WTC11 (cell line): ENCODE measurements around the gene PLCL2.

Source experiments
- CBFB ChIP-seq: sonication (generic); formaldehyde crosslinking; IDR thresholded peaks from 2 replicates; pipeline ENCODE4 v1.8.1; 2022; ENCODE audit warnings: mild to moderate bottlenecking, low read depth, missing genetic modification reagents
- IRF2 ChIP-seq: sonication (generic); formaldehyde crosslinking; IDR thresholded peaks from 2 replicates; pipeline ENCODE4 v1.8.0; 2022; ENCODE audit warnings: low read depth, missing genetic modification reagents, borderline replicate concordance
- JUN ChIP-seq: sonication (generic); formaldehyde crosslinking; IDR thresholded peaks from 2 replicates; pipeline ENCODE4 v1.8.0; 2023; ENCODE audit warnings: mild to moderate bottlenecking, missing genetic modification reagents
- TEAD4 ChIP-seq: sonication (generic); formaldehyde crosslinking; IDR thresholded peaks from 2 replicates; pipeline ENCODE4 v1.8.0; 2022; ENCODE audit warnings: mild to moderate bottlenecking, missing genetic modification reagents
- ZNF317 ChIP-seq: sonication (generic); formaldehyde crosslinking; IDR thresholded peaks from 2 replicates; pipeline ENCODE4 v1.8.1; 2023; ENCODE audit warnings: low read depth, mild to moderate bottlenecking, moderate library complexity, missing genetic modification reagents, borderline replicate concordance
- ZNF416 ChIP-seq: fragments of 250-450 bp; sonication (Bioruptor Pico); IDR thresholded peaks from 2 replicates; pipeline ENCODE4 v1.9.0; 2021; ENCODE audit warnings: mild to moderate bottlenecking, inconsistent platforms
- TF ChIP-seq, protein P1 (sequence below): fragments of 200-600 bp; IDR thresholded peaks from 2 replicates; pipeline ENCODE4 v1.8.0; 2022; ENCODE audit warnings: antibody characterized with exemption
- TF ChIP-seq, protein P2 (sequence below): sonication (generic); formaldehyde crosslinking; IDR thresholded peaks from 2 replicates; pipeline ENCODE4 v1.8.1; 2022; ENCODE audit warnings: mild to moderate bottlenecking, moderate library complexity, missing genetic modification reagents
- TF ChIP-seq, protein P3 (sequence below): sonication (generic); formaldehyde crosslinking; IDR thresholded peaks from 2 replicates; pipeline ENCODE4 v1.8.0; 2022; ENCODE audit warnings: mild to moderate bottlenecking, missing genetic modification reagents
- TF ChIP-seq, protein P4 (sequence below): sonication (generic); formaldehyde crosslinking; IDR thresholded peaks from 2 replicates; pipeline ENCODE4 v1.8.1; 2023; ENCODE audit warnings: mild to moderate bottlenecking, missing genetic modification reagents
- TF ChIP-seq, protein P5 (sequence below): sonication (generic); formaldehyde crosslinking; IDR thresholded peaks from 2 replicates; pipeline ENCODE4 v1.8.1; 2022; ENCODE audit warnings: low read depth, missing genetic modification reagents, borderline replicate concordance
- TF ChIP-seq, protein P6 (sequence below): sonication (generic); formaldehyde crosslinking; IDR thresholded peaks from 2 replicates; pipeline ENCODE4 v1.8.1; 2022; ENCODE audit warnings: missing genetic modification reagents, borderline replicate concordance

DNA sequence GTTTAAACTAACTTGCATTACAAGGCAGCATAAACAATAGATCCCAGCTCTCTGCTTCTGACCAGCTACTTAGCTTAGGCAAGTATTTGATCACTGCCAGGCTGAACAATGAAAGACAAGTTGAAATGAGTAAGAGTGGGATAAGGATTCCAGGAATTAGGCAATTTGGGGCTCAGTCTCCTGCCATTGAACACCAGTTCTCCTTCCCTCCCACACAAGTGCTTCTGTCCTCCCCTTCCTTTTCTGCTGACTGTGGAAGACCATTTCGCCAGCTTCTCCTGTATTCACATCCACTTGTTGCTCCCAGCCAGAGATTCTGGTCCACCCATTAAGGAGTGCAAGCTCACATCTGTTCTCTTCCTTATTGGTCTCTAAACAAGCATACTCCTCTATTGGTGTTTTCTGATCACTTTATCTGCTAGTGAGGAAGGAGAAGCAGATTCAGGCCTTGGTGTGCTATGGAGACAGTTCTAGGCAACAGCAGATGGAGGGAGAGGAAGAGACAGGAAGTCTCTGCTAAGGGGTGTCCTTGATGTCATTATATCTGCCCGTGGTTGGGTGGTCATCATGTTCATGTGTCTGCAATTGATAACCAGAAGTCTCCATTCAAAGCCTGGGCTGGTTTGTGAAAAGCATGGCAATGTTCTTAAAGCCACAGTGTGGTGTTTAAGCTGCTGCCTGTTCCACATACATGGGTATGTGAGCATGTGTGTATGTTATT is 121.5 kb downstream of the PLCL2 start:
- no peak for TF ChIP-seq ZNF416 (CRISPR knock-in tag)
- TF ChIP-seq IRF2 = no peak
- TF ChIP-seq, protein P1, sequence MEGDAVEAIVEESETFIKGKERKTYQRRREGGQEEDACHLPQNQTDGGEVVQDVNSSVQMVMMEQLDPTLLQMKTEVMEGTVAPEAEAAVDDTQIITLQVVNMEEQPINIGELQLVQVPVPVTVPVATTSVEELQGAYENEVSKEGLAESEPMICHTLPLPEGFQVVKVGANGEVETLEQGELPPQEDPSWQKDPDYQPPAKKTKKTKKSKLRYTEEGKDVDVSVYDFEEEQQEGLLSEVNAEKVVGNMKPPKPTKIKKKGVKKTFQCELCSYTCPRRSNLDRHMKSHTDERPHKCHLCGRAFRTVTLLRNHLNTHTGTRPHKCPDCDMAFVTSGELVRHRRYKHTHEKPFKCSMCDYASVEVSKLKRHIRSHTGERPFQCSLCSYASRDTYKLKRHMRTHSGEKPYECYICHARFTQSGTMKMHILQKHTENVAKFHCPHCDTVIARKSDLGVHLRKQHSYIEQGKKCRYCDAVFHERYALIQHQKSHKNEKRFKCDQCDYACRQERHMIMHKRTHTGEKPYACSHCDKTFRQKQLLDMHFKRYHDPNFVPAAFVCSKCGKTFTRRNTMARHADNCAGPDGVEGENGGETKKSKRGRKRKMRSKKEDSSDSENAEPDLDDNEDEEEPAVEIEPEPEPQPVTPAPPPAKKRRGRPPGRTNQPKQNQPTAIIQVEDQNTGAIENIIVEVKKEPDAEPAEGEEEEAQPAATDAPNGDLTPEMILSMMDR = no peak
- TF ChIP-seq, protein P2, sequence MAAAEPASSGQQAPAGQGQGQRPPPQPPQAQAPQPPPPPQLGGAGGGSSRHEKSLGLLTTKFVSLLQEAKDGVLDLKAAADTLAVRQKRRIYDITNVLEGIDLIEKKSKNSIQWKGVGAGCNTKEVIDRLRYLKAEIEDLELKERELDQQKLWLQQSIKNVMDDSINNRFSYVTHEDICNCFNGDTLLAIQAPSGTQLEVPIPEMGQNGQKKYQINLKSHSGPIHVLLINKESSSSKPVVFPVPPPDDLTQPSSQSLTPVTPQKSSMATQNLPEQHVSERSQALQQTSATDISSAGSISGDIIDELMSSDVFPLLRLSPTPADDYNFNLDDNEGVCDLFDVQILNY = no peak
- TF ChIP-seq, protein P3, sequence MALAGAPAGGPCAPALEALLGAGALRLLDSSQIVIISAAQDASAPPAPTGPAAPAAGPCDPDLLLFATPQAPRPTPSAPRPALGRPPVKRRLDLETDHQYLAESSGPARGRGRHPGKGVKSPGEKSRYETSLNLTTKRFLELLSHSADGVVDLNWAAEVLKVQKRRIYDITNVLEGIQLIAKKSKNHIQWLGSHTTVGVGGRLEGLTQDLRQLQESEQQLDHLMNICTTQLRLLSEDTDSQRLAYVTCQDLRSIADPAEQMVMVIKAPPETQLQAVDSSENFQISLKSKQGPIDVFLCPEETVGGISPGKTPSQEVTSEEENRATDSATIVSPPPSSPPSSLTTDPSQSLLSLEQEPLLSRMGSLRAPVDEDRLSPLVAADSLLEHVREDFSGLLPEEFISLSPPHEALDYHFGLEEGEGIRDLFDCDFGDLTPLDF = no peak
- TF ChIP-seq, protein P4, sequence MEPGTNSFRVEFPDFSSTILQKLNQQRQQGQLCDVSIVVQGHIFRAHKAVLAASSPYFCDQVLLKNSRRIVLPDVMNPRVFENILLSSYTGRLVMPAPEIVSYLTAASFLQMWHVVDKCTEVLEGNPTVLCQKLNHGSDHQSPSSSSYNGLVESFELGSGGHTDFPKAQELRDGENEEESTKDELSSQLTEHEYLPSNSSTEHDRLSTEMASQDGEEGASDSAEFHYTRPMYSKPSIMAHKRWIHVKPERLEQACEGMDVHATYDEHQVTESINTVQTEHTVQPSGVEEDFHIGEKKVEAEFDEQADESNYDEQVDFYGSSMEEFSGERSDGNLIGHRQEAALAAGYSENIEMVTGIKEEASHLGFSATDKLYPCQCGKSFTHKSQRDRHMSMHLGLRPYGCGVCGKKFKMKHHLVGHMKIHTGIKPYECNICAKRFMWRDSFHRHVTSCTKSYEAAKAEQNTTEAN (CRISPR knock-in tag) = no peak
- TF ChIP-seq JUN (CRISPR knock-in tag) = no peak
- TF ChIP-seq, protein P5, sequence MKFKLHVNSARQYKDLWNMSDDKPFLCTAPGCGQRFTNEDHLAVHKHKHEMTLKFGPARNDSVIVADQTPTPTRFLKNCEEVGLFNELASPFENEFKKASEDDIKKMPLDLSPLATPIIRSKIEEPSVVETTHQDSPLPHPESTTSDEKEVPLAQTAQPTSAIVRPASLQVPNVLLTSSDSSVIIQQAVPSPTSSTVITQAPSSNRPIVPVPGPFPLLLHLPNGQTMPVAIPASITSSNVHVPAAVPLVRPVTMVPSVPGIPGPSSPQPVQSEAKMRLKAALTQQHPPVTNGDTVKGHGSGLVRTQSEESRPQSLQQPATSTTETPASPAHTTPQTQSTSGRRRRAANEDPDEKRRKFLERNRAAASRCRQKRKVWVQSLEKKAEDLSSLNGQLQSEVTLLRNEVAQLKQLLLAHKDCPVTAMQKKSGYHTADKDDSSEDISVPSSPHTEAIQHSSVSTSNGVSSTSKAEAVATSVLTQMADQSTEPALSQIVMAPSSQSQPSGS (CRISPR knock-in tag) = no peak
- TF ChIP-seq CBFB (CRISPR knock-in tag) = no peak
- TF ChIP-seq TEAD4 (CRISPR knock-in tag) = no peak
- TF ChIP-seq, protein P6, sequence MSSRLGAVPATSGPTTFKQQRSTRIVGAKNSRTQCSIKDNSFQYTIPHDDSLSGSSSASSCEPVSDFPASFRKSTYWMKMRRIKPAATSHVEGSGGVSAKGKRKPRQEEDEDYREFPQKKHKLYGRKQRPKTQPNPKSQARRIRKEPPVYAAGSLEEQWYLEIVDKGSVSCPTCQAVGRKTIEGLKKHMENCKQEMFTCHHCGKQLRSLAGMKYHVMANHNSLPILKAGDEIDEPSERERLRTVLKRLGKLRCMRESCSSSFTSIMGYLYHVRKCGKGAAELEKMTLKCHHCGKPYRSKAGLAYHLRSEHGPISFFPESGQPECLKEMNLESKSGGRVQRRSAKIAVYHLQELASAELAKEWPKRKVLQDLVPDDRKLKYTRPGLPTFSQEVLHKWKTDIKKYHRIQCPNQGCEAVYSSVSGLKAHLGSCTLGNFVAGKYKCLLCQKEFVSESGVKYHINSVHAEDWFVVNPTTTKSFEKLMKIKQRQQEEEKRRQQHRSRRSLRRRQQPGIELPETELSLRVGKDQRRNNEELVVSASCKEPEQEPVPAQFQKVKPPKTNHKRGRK (CRISPR knock-in tag) = no peak
- no peak for TF ChIP-seq ZNF317 (CRISPR knock-in tag)
